Measurements from ENCODE around the gene DLK1.

GRCh38 chr14:100725587-100726387, 905 bp upstream of the DLK1 start:
- TF ChIP-seq POLR2A (IDR thresholded peaks at IDR 0.05; ENCODE audit: low read length) (no peak), GATA1 (IDR thresholded peaks at IDR 0.05; ENCODE audit: low read depth, low read length) (no peak)
